Measurements from ENCODE around the gene PDE7B. TPM values are rescaled to one million over a fixed set of nuclear protein-coding genes. Genes with fewer than 3 reads are reported as not detected.

The PDE7B gene
- total and polyA plus RNA-seq, 2 of the 8 experiments (the other 6 are each of a cell fraction or from before 2014, with no cell fraction given) = not detected

- TF ChIP-seq CTCF (IDR thresholded peaks at IDR 0.05; ENCODE audit: control extremely low read depth in 1 of 3, insufficient read depth in 1 of 3, low read depth in 1 of 3, low read length in 3 of 3) (no peak), CHD7 (IDR thresholded peaks at IDR 0.05; ENCODE audit: insufficient replicate concordance, low read length) (no peak), NANOG (IDR thresholded peaks at IDR 0.05; ENCODE audit: insufficient read depth, low read depth, low read length, poor library complexity, severe bottlenecking) (no peak), SUZ12 (IDR thresholded peaks at IDR 0.05; ENCODE audit: low read length) (no peak), ZNF274 (IDR thresholded peaks at IDR 0.05; ENCODE audit: borderline replicate concordance, extremely low read depth, low read length) (no peak), PHF8 (conservative IDR thresholded peaks at IDR 0.05; ENCODE audit: low read depth, low read length) (no peak)
Observed at GRCh38 chr6:136038531-136038930, 187.0 kb downstream of the PDE7B start (continued).

Data from H1 (cell line).